GM23338 (cell line): ENCODE data around the gene C2CD4B. TPM values are rescaled to one million over a fixed set of nuclear protein-coding genes. Genes with fewer than 3 reads are reported as not detected.
A peak's percentile ranks its signal among the peaks of the same experiment; 100 is the strongest.

Source experiments
- ATAC-seq: fragments of 200-7000 bp; cut with Tn5 transposase; 3 replicates; pipeline ENCODE4 v1.9.1; 2020
- DNase-seq: peaks from one replicate; pipeline ENCODE4 v3.0.0-alpha.2; 2015; ENCODE audit warnings: low spot score
- H2AFZ ChIP-seq: fragments of 200-600 bp; sonication (generic); 2 replicates; pipeline ENCODE4 v1.8.0; 2016; ENCODE audit warnings: antibody characterized with exemption, mild to moderate bottlenecking, moderate library complexity
- H3F3A ChIP-seq: fragments of 200-600 bp; sonication (generic); replicated peaks from 2 replicates; pipeline ENCODE4 v1.8.0; 2017; ENCODE audit warnings: antibody characterized with exemption, mixed run types, low read depth
- H3K27ac ChIP-seq: fragments of 200-600 bp; sonication (generic); 2 replicates; pipeline ENCODE4 v1.6.1; 2016; ENCODE audit warnings: low read depth
- H3K27me3 ChIP-seq: fragments of 200-600 bp; sonication (generic); 2 replicates; pipeline ENCODE4 v1.8.0; 2016; ENCODE audit warnings: mild to moderate bottlenecking, mixed run types, moderate library complexity; ENCODE audit not compliant: insufficient read depth
- H3K36me3 ChIP-seq: fragments of 200-600 bp; sonication (generic); 2 replicates; pipeline ENCODE4 v1.8.0; 2016; ENCODE audit warnings: mild to moderate bottlenecking; ENCODE audit not compliant: insufficient read depth
- H3K4me1 ChIP-seq: fragments of 200-600 bp; sonication (generic); 2 replicates; pipeline ENCODE4 v1.8.0; 2016; ENCODE audit warnings: mild to moderate bottlenecking, moderate library complexity; ENCODE audit not compliant: insufficient read depth
- H3K4me2 ChIP-seq: fragments of 200-600 bp; sonication (generic); 2 replicates; pipeline ENCODE4 v1.7.1; 2017; ENCODE audit warnings: mixed run types
- H3K4me3 ChIP-seq: fragments of 200-600 bp; sonication (generic); 2 replicates; pipeline ENCODE4 v1.6.1; 2016; ENCODE audit warnings: mixed run types
- H3K79me2 ChIP-seq: fragments of 200-600 bp; sonication (generic); replicated peaks from 2 replicates; pipeline ENCODE4 v1.8.0; 2017; ENCODE audit warnings: mild to moderate bottlenecking; ENCODE audit not compliant: insufficient read depth
- H3K9me2 ChIP-seq: fragments of 200-600 bp; sonication (generic); 2 replicates; pipeline ENCODE4 v1.8.0; 2017; ENCODE audit not compliant: insufficient read depth
- H4K20me1 ChIP-seq: fragments of 200-600 bp; sonication (generic); replicated peaks from 2 replicates; pipeline ENCODE4 v1.8.0; 2017; ENCODE audit warnings: mild to moderate bottlenecking; ENCODE audit not compliant: insufficient read depth
- H3K27ac Mint-ChIP-seq: 2 replicates; pipeline ENCODE4 v1.8.0; 2020; ENCODE audit warnings: inconsistent platforms, mild to moderate bottlenecking, moderate library complexity, mixed read lengths
- H3K27me3 Mint-ChIP-seq: 3 replicates; pipeline ENCODE4 v1.8.0; 2022; ENCODE audit warnings: low read depth, mild to moderate bottlenecking, moderate library complexity, mixed read lengths, inconsistent platforms; ENCODE audit not compliant: insufficient read depth, poor library complexity
- H3K36me3 Mint-ChIP-seq: 3 replicates; pipeline ENCODE4 v1.8.0; 2021; ENCODE audit warnings: low read depth, mild to moderate bottlenecking, inconsistent platforms, moderate library complexity, mixed read lengths
- H3K4me1 Mint-ChIP-seq: 3 replicates; pipeline ENCODE4 v1.8.0; 2020; ENCODE audit warnings: mild to moderate bottlenecking, inconsistent platforms, mixed read lengths
- H3K4me3 Mint-ChIP-seq: 3 replicates; pipeline ENCODE4 v1.8.0; 2021; ENCODE audit warnings: moderate library complexity, mild to moderate bottlenecking, inconsistent platforms, mixed read lengths
- H3K9me3 Mint-ChIP-seq: 3 replicates; pipeline ENCODE4 v1.8.0; 2020; ENCODE audit warnings: moderate library complexity, mild to moderate bottlenecking, inconsistent platforms, mixed read lengths
- ETS1 ChIP-seq: IDR thresholded peaks from 2 replicates; pipeline ENCODE4 v1.6.1; 2016; ENCODE audit warnings: antibody characterized with exemption
- EZH2phosphoT487 ChIP-seq: fragments of 200-600 bp; sonication (generic); IDR thresholded peaks from one replicate; pipeline ENCODE4 v1.8.1; 2018; ENCODE audit warnings: antibody characterized with exemption; ENCODE audit not compliant: unreplicated experiment
- REST ChIP-seq: IDR thresholded peaks from one replicate; pipeline ENCODE4 v1.6.1; 2018; ENCODE audit warnings: antibody characterized with exemption; ENCODE audit not compliant: unreplicated experiment
- STAT1 ChIP-seq: IDR thresholded peaks from one replicate; pipeline ENCODE4 v1.6.1; 2016; ENCODE audit warnings: antibody characterized with exemption; ENCODE audit not compliant: unreplicated experiment
- ZNF114 ChIP-seq: fragments of 250-450 bp; sonication (Bioruptor Pico); IDR thresholded peaks from 2 replicates; pipeline ENCODE4 v1.5.0; 2020; ENCODE audit warnings: mild to moderate bottlenecking, moderate library complexity
- ZNF462 ChIP-seq: fragments of 250-450 bp; sonication (Bioruptor Pico); IDR thresholded peaks from 2 replicates; pipeline ENCODE4 v1.5.0; 2020; ENCODE audit warnings: mild to moderate bottlenecking, moderate library complexity
- polyA plus RNA-seq: library from polyadenylated mRNA; unstranded; fragments of >200 nt; fragmentation: Nextera tagmentation; extraction: Ambion mirVana; gene quantifications from 2 replicates; pipeline ENCODE4 v1.2.1, GENCODE V29; 2016
- total RNA-seq: library from RNA; depleted of rRNA; stranded (reverse); fragments of >200 nt; shearing (Covaris generic); gene quantifications from 2 replicates; pipeline ENCODE4 v1.2.3, GENCODE V29; 2014

The C2CD4B gene
- total and polyA plus RNA-seq, 2 experiments from 2014 or later: 1.5 TPM; not detected in 1

- H3K27ac Mint-ChIP-seq: no peak overlapping the region
- peak; percentile 46 for ATAC-seq
These were observed 23.2 kb downstream of the C2CD4B start for GRCh38 chr15:62141643-62142588.

More at GRCh38 chr15:62141643-62142588, 23.2 kb downstream of the C2CD4B start:
- Histone ChIP-seq H3K27me3 (no peaks in the 10 kb centered on the region), H3K79me2 (no peaks in the 10 kb centered on the region), H3K9me2 (0 out of 2 replicates have a peak, but pooled peaks cover 6% of the 10 kb centered on the region), H3K27ac (no peak overlapping the region), H3K36me3 (no peaks in the 10 kb centered on the region), H3F3A (no peaks in the 10 kb centered on the region), H4K20me1 (no peaks in the 10 kb centered on the region), H3K4me2 (peak overlapping the region; percentile 23; the same call in 1 of the 2 replicates), H3K4me1 (0 out of 2 replicates have a peak, but pooled peaks cover 4% of the 10 kb centered on the region), H2AFZ (no peak overlapping the region), H3K4me3 (no peak overlapping the region)
- no peak for TF ChIP-seq ZNF462
- TF ChIP-seq REST: no peak
- no peak for TF ChIP-seq EZH2phosphoT487
- TF ChIP-seq ETS1: no peak
- no peak for TF ChIP-seq ZNF114 (CRISPR knock-in tag)
- no peak for TF ChIP-seq STAT1
- DNase-seq: no peak
- H3K27me3 Mint-ChIP-seq: peaks cover 3% of the 10 kb centered on the region
- peaks cover 8% of the 10 kb centered on the region; the same call in 2 of the 3 replicates for H3K36me3 Mint-ChIP-seq
- peaks cover 10% of the 10 kb centered on the region; the same call in 2 of the 3 replicates for H3K9me3 Mint-ChIP-seq
- H3K4me3 Mint-ChIP-seq: no peak overlapping the region
- H3K4me1 Mint-ChIP-seq: peaks cover 16% of the 10 kb centered on the region
